ENCODE measurements around the gene SMCP. TPM values are rescaled to one million over a fixed set of nuclear protein-coding genes. Genes with fewer than 3 reads are reported as not detected.
A peak's percentile ranks its signal among the peaks of the same experiment; 100 is the strongest.

Gene SMCP
- total and polyA plus RNA-seq, 2 of the 13 experiments (the other 11 are each of a cell fraction or from before 2014, with no cell fraction given), result not detected

DNA sequence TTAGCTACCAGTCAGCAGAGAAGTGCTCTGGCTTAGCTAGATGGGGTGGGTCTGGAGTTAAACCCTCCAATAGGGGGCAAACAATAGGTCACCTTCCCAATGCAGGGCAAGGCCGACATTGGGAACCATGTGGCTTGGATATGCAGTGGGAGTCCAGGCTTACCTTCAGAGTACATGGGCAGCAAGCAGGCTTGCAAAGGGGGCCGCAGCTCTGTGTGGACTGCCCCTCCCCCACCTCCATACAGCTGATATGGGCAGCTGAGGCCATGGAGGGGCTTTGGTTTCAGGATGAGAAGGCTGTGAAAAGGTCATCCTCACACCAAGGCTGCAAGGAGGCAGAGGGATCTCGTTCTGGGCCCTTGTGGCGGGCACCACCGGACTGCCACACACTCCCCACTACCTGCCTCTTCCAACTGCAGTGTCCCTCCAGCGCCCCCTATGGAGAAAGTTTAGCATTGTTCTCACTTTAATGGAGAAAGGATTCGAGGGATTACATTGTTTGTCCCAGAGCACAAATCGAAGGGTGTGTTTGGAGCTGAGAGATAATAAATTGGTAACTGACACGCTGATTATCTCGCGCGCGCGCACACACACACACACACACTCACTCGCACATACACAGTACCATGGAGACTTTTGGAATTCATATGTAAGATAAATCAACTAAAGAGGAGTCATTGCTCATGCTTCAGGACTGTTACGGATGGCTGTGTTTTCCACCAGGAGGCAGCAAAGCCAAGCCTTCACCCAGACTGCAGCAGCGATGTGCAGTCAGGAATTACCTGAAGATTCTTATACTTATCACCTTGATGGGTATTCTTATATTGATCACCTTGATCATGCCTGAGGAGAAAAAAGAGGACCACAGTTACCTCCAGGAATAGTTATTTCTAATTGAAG lies 7.0 kb upstream of the SMCP start:
- in situ Hi-C loops (cut with HindIII; ENCODE audit: extremely low pct_ligation_motif_present, low pct_unique_long_range_greater_than_20kb) (loop anchor here (5.0 to 10.0 kb wide), 3 partner anchors 56 to 354 kb away; no protein-coding TSS in a partner anchor), intact Hi-C loops (cut with micrococcal nuclease; ENCODE audit: unreplicated experiment) (loop anchor here (1.0 kb wide), 1 partner anchor 55 kb away; no protein-coding TSS in a partner anchor)
- ChIA-PET POLR2A (no interaction called here), CTCF (ENCODE audit: low intra/inter-chr PET ratio, low total read pairs) (interaction anchor here (1.2 to 1.7 kb wide), 4 partner anchors 55 to 352 kb away, joined by 4 to 12 read pairs (median 6); no protein-coding TSS in a partner anchor)
- ATAC-seq (peak; percentile 84), FAIRE-seq (no peak), DNase-seq (ENCODE audit: low spot score) (peak; percentile 20)
- no peaks in the 10 kb centered on the region for H4K20me1 ChIP-seq (ENCODE audit: insufficient read depth, low read length)
- TF ChIP-seq STAG1 (CRISPR knock-in tag; IDR thresholded peaks at IDR 0.05) (peak; percentile 49), IKZF4 (CRISPR knock-in tag; IDR thresholded peaks at IDR 0.05; ENCODE audit: borderline replicate concordance, low read depth, not compliant biosample characterization) (no peak), SMC3 (IDR thresholded peaks at IDR 0.05; ENCODE audit: low read length) (peak; percentile 36; the same call in 1 of the 2 replicates)
- TF ChIP-seq, protein P1, sequence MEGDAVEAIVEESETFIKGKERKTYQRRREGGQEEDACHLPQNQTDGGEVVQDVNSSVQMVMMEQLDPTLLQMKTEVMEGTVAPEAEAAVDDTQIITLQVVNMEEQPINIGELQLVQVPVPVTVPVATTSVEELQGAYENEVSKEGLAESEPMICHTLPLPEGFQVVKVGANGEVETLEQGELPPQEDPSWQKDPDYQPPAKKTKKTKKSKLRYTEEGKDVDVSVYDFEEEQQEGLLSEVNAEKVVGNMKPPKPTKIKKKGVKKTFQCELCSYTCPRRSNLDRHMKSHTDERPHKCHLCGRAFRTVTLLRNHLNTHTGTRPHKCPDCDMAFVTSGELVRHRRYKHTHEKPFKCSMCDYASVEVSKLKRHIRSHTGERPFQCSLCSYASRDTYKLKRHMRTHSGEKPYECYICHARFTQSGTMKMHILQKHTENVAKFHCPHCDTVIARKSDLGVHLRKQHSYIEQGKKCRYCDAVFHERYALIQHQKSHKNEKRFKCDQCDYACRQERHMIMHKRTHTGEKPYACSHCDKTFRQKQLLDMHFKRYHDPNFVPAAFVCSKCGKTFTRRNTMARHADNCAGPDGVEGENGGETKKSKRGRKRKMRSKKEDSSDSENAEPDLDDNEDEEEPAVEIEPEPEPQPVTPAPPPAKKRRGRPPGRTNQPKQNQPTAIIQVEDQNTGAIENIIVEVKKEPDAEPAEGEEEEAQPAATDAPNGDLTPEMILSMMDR (CRISPR knock-in tag; IDR thresholded peaks at IDR 0.05), result peak; percentile 47
- H3K27me3 ChIP-seq (ENCODE audit: control insufficient read depth in 1 of 2, insufficient read depth in 2 of 2, low read length in 2 of 2), result no peaks in the 10 kb centered on the region
- no peak overlapping the region for H2AFZ ChIP-seq (ENCODE audit: low read length)
- no peaks in the 10 kb centered on the region for H3K9me3 ChIP-seq (ENCODE audit: low read length)
- no peaks in the 10 kb centered on the region for H3K4me1 ChIP-seq (ENCODE audit: insufficient read depth, low read length)
- no peak overlapping the region for H3K27ac ChIP-seq (ENCODE audit: extremely low read length, insufficient read depth, low read length)
- no peaks in the 10 kb centered on the region for H3K79me2 ChIP-seq (ENCODE audit: insufficient read depth, low read length)
- no peak overlapping the region for H3K4me3 ChIP-seq (replicated peaks in 1 of 3; ENCODE audit: insufficient read depth in 1 of 3, low read depth in 2 of 3, low read length in 3 of 3)
- H3K36me3 ChIP-seq (replicated peaks in 1 of 2; ENCODE audit: control insufficient read depth in 1 of 2, insufficient read depth in 2 of 2, low read length in 2 of 2), result no peaks in the 10 kb centered on the region
- H3K9ac ChIP-seq (ENCODE audit: insufficient read depth, low read depth, low read length), result no peak overlapping the region
- BruUV-seq (replicated peaks), result no TSS peak
- no peak overlapping the region for H3K4me2 ChIP-seq (ENCODE audit: low read depth, low read length)
- WGBS (ENCODE audit: low lambda C conversion rate), result 26% methylated on average over 12 of the region's 17 CpGs

All from HepG2 (cell line).